ENCODE data around the gene MCHR2.

The MCHR2 gene

GRCh38 chr6:99997141-99997540, 3.1 kb upstream of the MCHR2 start:
- no peak for TF ChIP-seq CTCF (IDR thresholded peaks at IDR 0.05; ENCODE audit: borderline replicate concordance, insufficient read depth, low read depth, low read length)
- no peak overlapping the region for H3K4me3 ChIP-seq (ENCODE audit: low read depth, low read length)

GRCh38 chr6:99995916-99996315, 1.9 kb upstream of the MCHR2 start:
- no peak overlapping the region for H3K4me3 ChIP-seq (ENCODE audit: low read depth, low read length)
- TF ChIP-seq CTCF (IDR thresholded peaks at IDR 0.05; ENCODE audit: borderline replicate concordance, insufficient read depth, low read depth, low read length): no peak

GRCh38 chr6:99993146-99993532, 884 bp downstream of the MCHR2 start:
- H3K4me3 ChIP-seq (ENCODE audit: low read depth, low read length): no peak overlapping the region
- no peak for TF ChIP-seq CTCF (IDR thresholded peaks at IDR 0.05; ENCODE audit: borderline replicate concordance, insufficient read depth, low read depth, low read length)

GRCh38 chr6:99991955-99992354, 2.1 kb downstream of the MCHR2 start:
- TF ChIP-seq CTCF (IDR thresholded peaks at IDR 0.05; ENCODE audit: borderline replicate concordance, insufficient read depth, low read depth, low read length): no peak
- no peak overlapping the region for H3K4me3 ChIP-seq (ENCODE audit: low read depth, low read length)

GRCh38 chr6:99980741-99981140, 13.3 kb downstream of the MCHR2 start:
- no peak for TF ChIP-seq CTCF (IDR thresholded peaks at IDR 0.05; ENCODE audit: borderline replicate concordance, insufficient read depth, low read depth, low read length)
- no peak overlapping the region for H3K4me3 ChIP-seq (ENCODE audit: low read depth, low read length)

- H3K4me3 ChIP-seq (ENCODE audit: low read depth, low read length): no peak overlapping the region
- TF ChIP-seq CTCF (IDR thresholded peaks at IDR 0.05; ENCODE audit: borderline replicate concordance, insufficient read depth, low read depth, low read length): no peak
Measured at GRCh38 chr6:99979953-99980352, 14.1 kb downstream of the MCHR2 start.

- H3K4me3 ChIP-seq (ENCODE audit: low read depth, low read length): no peak overlapping the region
- no peak for TF ChIP-seq CTCF (IDR thresholded peaks at IDR 0.05; ENCODE audit: borderline replicate concordance, insufficient read depth, low read depth, low read length)
Measured at GRCh38 chr6:99967052-99967451, 27.0 kb downstream of the MCHR2 start.
